HepG2 (cell line): Measurements from ENCODE around the gene AGAP3. TPM values are rescaled to one million over a fixed set of nuclear protein-coding genes. Genes with fewer than 3 reads are reported as not detected.

Experiments
- ATAC-seq: fragments of 200-7000 bp; cut with Tn5 transposase; 3 replicates; pipeline ENCODE4 v1.9.1; 2020; ENCODE audit warnings: mild to moderate bottlenecking, moderate library complexity
- BruUV-seq: library from RNA; stranded (reverse); fragments of 400-500 nt; replicated peaks from 2 replicates; lab custom pipeline; 2021; lab: Mats Ljungman, UMichigan
- CTCF ChIA-PET: fragments of 300-600 bp; formaldehyde crosslinking; extraction: SDS; loops from one replicate; lab custom pipeline; 2021; ENCODE audit warnings: low total read pairs, inconsistent platforms, low intra/inter-chr PET ratio; lab: Yijun Ruan, JAX
- POLR2A ChIA-PET: fragments of 350-600 bp; sonication (Branson Sonifier 250); formaldehyde crosslinking; loops from one replicate; lab custom pipeline; 2020; ENCODE audit warnings: antibody characterized with exemption, inconsistent platforms; lab: Yijun Ruan, JAX
- DNase-seq: peaks from one replicate; pipeline ENCODE4 v3.0.0-alpha.2; 2015; ENCODE audit warnings: low spot score
- FAIRE-seq: peaks from 3 replicates; lab custom pipeline; 2011; peaks lifted over from hg19 to GRCh38; lab: Jason Lieb, UNC
- H2AFZ ChIP-seq: one replicate; pipeline ENCODE4 v1.6.1; 2011; ENCODE audit warnings: low read length, inconsistent platforms
- H3K27ac ChIP-seq: fragments of 300-600 bp; 3 replicates; pipeline ENCODE4 v1.8.0; 2011; ENCODE audit warnings: mixed run types, mild to moderate bottlenecking, mixed read lengths, low read length, inconsistent platforms; ENCODE audit not compliant: insufficient read depth; ENCODE audit errors: extremely low read length
- H3K27me3 ChIP-seq, 2 experiments: fragments of 200-600 bp in 1 of 2; 2 replicates in 1 of 2; 3 replicates in 1 of 2; pipeline versions ENCODE4 v1.6.0 to v1.8.0; 2011; ENCODE audit warnings: low read length in 2 of 2, mild to moderate bottlenecking in 2 of 2, moderate library complexity in 2 of 2, inconsistent platforms in 1 of 2; ENCODE audit not compliant: insufficient read depth in 2 of 2, control insufficient read depth in 1 of 2
- H3K36me3 ChIP-seq, 2 experiments: fragments of 200-600 bp in 1 of 2; replicated peaks in 1 of 2; 2 replicates in 1 of 2; 3 replicates in 1 of 2; pipeline versions ENCODE4 v1.5.1 to v1.8.0; 2011; ENCODE audit warnings: low read length in 2 of 2, inconsistent platforms in 1 of 2; ENCODE audit not compliant: insufficient read depth in 2 of 2, control insufficient read depth in 1 of 2
- H3K4me1 ChIP-seq: 2 replicates; pipeline ENCODE4 v1.5.1; 2012; ENCODE audit warnings: low read length, inconsistent platforms; ENCODE audit not compliant: insufficient read depth
- H3K4me2 ChIP-seq: 2 replicates; pipeline ENCODE4 v1.6.0; 2011; ENCODE audit warnings: low read depth, low read length, inconsistent platforms
- H3K4me3 ChIP-seq, 3 experiments: fragments of 200-600 bp in 1 of 3; sonication (generic), shearing (Covaris generic) in 1 of 3; replicated peaks in 1 of 3; 2 replicates each; pipeline ENCODE4 v1.5.1; 2011 to 2016; ENCODE audit warnings: low read length in 3 of 3, inconsistent platforms in 2 of 3, low read depth in 2 of 3, mild to moderate bottlenecking in 2 of 3, control low read depth in 1 of 3, mixed read lengths in 1 of 3; ENCODE audit not compliant: insufficient read depth in 1 of 3
- H3K79me2 ChIP-seq: one replicate; pipeline ENCODE4 v1.6.1; 2011; ENCODE audit warnings: low read length, inconsistent platforms; ENCODE audit not compliant: insufficient read depth
- H3K9ac ChIP-seq: 2 replicates; pipeline ENCODE4 v1.6.0; 2011; ENCODE audit warnings: mild to moderate bottlenecking, low read depth, low read length, inconsistent platforms; ENCODE audit not compliant: insufficient read depth
- H3K9me3 ChIP-seq: 2 replicates; pipeline ENCODE4 v1.5.1; 2012; ENCODE audit warnings: mild to moderate bottlenecking, low read length
- H4K20me1 ChIP-seq: 2 replicates; pipeline ENCODE4 v1.6.0; 2011; ENCODE audit warnings: inconsistent platforms, mild to moderate bottlenecking, low read length, moderate library complexity; ENCODE audit not compliant: insufficient read depth
- JARID2 ChIP-seq: sonication (generic); formaldehyde crosslinking; IDR thresholded peaks from 2 replicates; pipeline ENCODE4 v1.8.1; 2023; ENCODE audit warnings: missing genetic modification reagents, inconsistent platforms; ENCODE audit not compliant: insufficient replicate concordance
- NCOA2 ChIP-seq: sonication (generic); formaldehyde crosslinking; IDR thresholded peaks from 2 replicates; pipeline ENCODE4 v1.8.0; 2022; ENCODE audit warnings: inconsistent platforms
- RXRB ChIP-seq: IDR thresholded peaks from 2 replicates; pipeline ENCODE4 v1.6.1; 2016; ENCODE audit warnings: borderline replicate concordance, missing genetic modification reagents, missing compliant biosample characterization
- TBX2 ChIP-seq: sonication (generic); formaldehyde crosslinking; IDR thresholded peaks from 2 replicates; pipeline ENCODE4 v1.5.0; 2020; ENCODE audit warnings: missing genetic modification reagents, mild to moderate bottlenecking, borderline replicate concordance
- ZIK1 ChIP-seq: sonication (generic); formaldehyde crosslinking; IDR thresholded peaks from 2 replicates; pipeline ENCODE4 v1.5.0; 2020; ENCODE audit warnings: mild to moderate bottlenecking, low read depth, missing genetic modification reagents, borderline replicate concordance
- ZMAT3 ChIP-seq: sonication (generic); formaldehyde crosslinking; conservative IDR thresholded peaks from 2 replicates; pipeline ENCODE4 v1.7.0; 2021; ENCODE audit warnings: missing genetic modification reagents
- ZMYM4 ChIP-seq: sonication (generic); formaldehyde crosslinking; IDR thresholded peaks from 2 replicates; pipeline ENCODE4 v1.8.1; 2023; ENCODE audit warnings: mild to moderate bottlenecking, missing genetic modification reagents
- ZNF451 ChIP-seq: sonication (generic); formaldehyde crosslinking; IDR thresholded peaks from 2 replicates; pipeline ENCODE4 v1.5.0; 2020; ENCODE audit warnings: mild to moderate bottlenecking, missing genetic modification reagents
- ZNF737 ChIP-seq: sonication (generic); formaldehyde crosslinking; IDR thresholded peaks from 2 replicates; pipeline ENCODE4 v1.5.0; 2020; ENCODE audit warnings: missing genetic modification reagents, mild to moderate bottlenecking, borderline replicate concordance
- WGBS: methylation state at CpG from one replicate; pipeline ENCODE4 v1.1.6; 2017; ENCODE audit warnings: low lambda C conversion rate; 5-methylcytosine and 5-hydroxymethylcytosine counted together
- in situ Hi-C: cut with HindIII; loops from 2 replicates; pipeline ENCODE4 v1.10.0; 2017; ENCODE audit warnings: low pct_unique_long_range_greater_than_20kb; ENCODE audit not compliant: extremely low pct_ligation_motif_present
- intact Hi-C: fragments of 100-400 bp; cut with micrococcal nuclease; formaldehyde crosslinking; loops from one replicate; pipeline ENCODE4 v1.10.0; 2022; ENCODE audit not compliant: unreplicated experiment
- polyA plus RNA-seq, 8 experiments: library from polyadenylated mRNA; depleted of rRNA in 3 of 8; stranded (reverse) in 7 of 8; unstranded in 1 of 8; fragments of >200 nt; fragmentation: Illumina TruSeq in 4 of 8; extraction: Trizol in 4 of 8; gene quantifications; 2 replicates each; pipeline versions ENCODE4 v1.2.1 to v1.2.3, GENCODE V29; 2011 to 2016; ENCODE audit warnings: low read depth in 4 of 8, missing spikeins in 1 of 8, mixed read lengths in 1 of 8; ENCODE audit not compliant: insufficient read depth in 1 of 8
- total RNA-seq, 5 experiments: library from RNA; depleted of rRNA; stranded (reverse); fragments of >200 nt; fragmentation: Illumina TruSeq; extraction: Trizol; gene quantifications; 2 replicates each; pipeline ENCODE4 v1.2.3, GENCODE V29; 2016; ENCODE audit warnings: low read depth in 1 of 5
- TF ChIP-seq, protein P1 (sequence below): sonication (generic); formaldehyde crosslinking; IDR thresholded peaks from 2 replicates; pipeline ENCODE4 v1.9.0; 2021; ENCODE audit warnings: missing genetic modification reagents, borderline replicate concordance
- TF ChIP-seq, protein P2 (sequence below): sonication (generic); formaldehyde crosslinking; IDR thresholded peaks from one replicate; pipeline ENCODE4 v1.5.1; 2020; ENCODE audit warnings: mild to moderate bottlenecking, missing genetic modification reagents; ENCODE audit errors: not compliant biosample characterization

The AGAP3 gene
- total and polyA plus RNA-seq, 2 of the 13 experiments (the other 11 are each of a cell fraction or from before 2014, with no cell fraction given) = 31.3 to 61.4 TPM

DNA sequence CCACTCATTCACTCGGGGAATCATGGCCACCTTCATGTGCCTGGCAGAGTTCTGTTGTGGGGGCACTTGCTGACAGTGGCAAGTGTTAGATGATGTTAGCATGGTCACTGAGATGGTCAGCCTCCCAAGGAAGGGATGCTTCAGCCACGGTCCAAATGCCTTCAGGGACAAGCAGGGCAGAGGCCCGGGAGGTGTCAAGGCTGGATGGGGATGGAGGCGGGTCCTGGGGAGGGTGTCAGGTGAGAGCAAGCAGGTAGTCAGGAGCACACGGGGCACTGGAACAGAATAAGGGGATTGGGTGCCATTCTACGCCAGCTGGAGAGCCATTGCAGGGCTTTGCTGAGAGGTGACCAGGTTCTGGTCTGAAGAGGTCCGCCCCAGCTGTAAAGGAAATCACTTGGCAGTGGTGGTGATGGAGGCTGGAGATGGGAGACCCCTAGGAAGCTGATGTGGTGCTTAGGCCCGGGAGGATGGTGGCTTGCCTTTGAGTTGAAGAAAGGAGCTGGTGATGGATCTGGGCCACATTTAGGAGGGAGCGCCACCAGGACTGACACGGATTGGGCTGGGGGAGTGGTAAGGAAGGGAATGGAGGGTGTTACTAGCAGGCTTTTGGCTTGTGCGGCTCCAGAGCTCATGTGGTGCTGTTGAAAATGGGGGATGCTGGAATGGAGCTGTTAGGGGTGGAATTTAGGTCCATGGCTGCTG lies 24.1 kb downstream of the AGAP3 start:
- Histone ChIP-seq H2AFZ (no peak overlapping the region), H4K20me1 (peaks cover 41% of the 10 kb centered on the region), H3K9ac (no peak overlapping the region), H3K4me3 (no peak overlapping the region), H3K36me3 (peaks cover 6 to 24% of the 10 kb centered on the region in 2 experiments; a peak in 4 of 5 replicates), H3K27ac (no peak overlapping the region), H3K27me3 (no peaks in the 10 kb centered on the region), H3K4me1 (peaks cover 14% of the 10 kb centered on the region), H3K9me3 (no peaks in the 10 kb centered on the region), H3K79me2 (peaks cover 24% of the 10 kb centered on the region), H3K4me2 (no peak overlapping the region)
- DNase-seq (no peak), FAIRE-seq (no peak), ATAC-seq (peak; percentile 14)
- CTCF ChIA-PET = interaction anchor here (0.9 to 1.7 kb wide), 4 partner anchors 19 to 92 kb away, joined by 3 to 6 read pairs (median 3); partner anchors contain the start of gene AGAP3
- WGBS = 89% methylated on average over 11 of the region's 11 CpGs
- intact Hi-C loops (loop anchor here (2.0 kb wide), 1 partner anchor 52 kb away; the partner anchor contains the start of gene SLC4A2), in situ Hi-C loops (no loop called here)
- POLR2A ChIA-PET = interaction anchor here (0.9 to 1.2 kb wide), 2 partner anchors 23 to 48 kb away, joined by 4 read pairs; no protein-coding TSS in a partner anchor
- no TSS peak for BruUV-seq
- no peak for TF ChIP-seq ZNF737 (CRISPR knock-in tag)
- no peak for TF ChIP-seq ZMYM4 (CRISPR knock-in tag)
- TF ChIP-seq, protein P1, sequence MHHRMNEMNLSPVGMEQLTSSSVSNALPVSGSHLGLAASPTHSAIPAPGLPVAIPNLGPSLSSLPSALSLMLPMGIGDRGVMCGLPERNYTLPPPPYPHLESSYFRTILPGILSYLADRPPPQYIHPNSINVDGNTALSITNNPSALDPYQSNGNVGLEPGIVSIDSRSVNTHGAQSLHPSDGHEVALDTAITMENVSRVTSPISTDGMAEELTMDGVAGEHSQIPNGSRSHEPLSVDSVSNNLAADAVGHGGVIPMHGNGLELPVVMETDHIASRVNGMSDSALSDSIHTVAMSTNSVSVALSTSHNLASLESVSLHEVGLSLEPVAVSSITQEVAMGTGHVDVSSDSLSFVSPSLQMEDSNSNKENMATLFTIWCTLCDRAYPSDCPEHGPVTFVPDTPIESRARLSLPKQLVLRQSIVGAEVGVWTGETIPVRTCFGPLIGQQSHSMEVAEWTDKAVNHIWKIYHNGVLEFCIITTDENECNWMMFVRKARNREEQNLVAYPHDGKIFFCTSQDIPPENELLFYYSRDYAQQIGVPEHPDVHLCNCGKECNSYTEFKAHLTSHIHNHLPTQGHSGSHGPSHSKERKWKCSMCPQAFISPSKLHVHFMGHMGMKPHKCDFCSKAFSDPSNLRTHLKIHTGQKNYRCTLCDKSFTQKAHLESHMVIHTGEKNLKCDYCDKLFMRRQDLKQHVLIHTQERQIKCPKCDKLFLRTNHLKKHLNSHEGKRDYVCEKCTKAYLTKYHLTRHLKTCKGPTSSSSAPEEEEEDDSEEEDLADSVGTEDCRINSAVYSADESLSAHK (CRISPR knock-in tag) = no peak
- TF ChIP-seq, protein P2, sequence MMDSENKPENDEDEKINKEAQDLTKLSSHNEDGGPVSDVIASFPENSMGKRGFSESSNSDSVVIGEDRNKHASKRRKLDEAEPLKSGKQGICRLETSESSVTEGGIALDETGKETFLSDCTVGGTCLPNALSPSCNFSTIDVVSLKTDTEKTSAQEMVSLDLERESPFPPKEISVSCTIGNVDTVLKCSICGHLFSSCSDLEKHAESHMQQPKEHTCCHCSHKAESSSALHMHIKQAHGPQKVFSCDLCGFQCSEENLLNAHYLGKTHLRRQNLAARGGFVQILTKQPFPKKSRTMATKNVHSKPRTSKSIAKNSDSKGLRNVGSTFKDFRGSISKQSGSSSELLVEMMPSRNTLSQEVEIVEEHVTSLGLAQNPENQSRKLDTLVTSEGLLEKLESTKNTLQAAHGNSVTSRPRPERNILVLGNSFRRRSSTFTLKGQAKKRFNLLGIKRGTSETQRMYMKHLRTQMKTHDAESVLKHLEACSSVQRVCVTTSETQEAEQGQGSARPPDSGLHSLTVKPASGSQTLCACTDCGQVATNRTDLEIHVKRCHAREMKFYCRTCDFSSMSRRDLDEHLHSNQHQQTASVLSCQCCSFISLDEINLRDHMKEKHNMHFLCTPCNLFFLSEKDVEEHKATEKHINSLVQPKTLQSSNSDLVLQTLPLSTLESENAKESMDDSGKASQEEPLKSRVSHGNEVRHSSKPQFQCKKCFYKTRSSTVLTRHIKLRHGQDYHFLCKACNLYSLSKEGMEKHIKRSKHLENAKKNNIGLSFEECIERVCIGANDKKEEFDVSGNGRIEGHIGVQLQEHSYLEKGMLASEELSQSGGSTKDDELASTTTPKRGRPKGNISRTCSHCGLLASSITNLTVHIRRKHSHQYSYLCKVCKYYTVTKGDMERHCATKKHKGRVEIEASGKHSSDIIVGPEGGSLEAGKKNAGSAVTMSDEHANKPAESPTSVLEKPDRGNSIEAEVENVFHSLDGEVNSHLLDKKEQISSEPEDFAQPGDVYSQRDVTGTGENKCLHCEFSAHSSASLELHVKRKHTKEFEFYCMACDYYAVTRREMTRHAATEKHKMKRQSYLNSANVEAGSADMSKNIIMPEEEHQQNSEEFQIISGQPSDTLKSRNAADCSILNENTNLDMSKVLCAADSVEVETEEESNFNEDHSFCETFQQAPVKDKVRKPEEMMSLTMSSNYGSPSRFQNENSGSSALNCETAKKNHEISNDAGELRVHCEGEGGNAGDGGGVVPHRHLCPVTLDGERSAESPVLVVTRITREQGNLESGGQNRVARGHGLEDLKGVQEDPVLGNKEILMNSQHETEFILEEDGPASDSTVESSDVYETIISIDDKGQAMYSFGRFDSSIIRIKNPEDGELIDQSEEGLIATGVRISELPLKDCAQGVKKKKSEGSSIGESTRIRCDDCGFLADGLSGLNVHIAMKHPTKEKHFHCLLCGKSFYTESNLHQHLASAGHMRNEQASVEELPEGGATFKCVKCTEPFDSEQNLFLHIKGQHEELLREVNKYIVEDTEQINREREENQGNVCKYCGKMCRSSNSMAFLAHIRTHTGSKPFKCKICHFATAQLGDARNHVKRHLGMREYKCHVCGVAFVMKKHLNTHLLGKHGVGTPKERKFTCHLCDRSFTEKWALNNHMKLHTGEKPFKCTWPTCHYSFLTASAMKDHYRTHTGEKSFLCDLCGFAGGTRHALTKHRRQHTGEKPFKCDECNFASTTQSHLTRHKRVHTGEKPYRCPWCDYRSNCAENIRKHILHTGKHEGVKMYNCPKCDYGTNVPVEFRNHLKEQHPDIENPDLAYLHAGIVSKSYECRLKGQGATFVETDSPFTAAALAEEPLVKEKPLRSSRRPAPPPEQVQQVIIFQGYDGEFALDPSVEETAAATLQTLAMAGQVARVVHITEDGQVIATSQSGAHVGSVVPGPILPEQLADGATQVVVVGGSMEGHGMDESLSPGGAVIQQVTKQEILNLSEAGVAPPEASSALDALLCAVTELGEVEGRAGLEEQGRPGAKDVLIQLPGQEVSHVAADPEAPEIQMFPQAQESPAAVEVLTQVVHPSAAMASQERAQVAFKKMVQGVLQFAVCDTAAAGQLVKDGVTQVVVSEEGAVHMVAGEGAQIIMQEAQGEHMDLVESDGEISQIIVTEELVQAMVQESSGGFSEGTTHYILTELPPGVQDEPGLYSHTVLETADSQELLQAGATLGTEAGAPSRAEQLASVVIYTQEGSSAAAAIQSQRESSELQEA (CRISPR knock-in tag) = no peak
- no peak for TF ChIP-seq TBX2 (CRISPR knock-in tag)
- TF ChIP-seq JARID2 (CRISPR knock-in tag) = no peak
- no peak for TF ChIP-seq RXRB (CRISPR knock-in tag)
- TF ChIP-seq ZIK1 (CRISPR knock-in tag) = no peak
- TF ChIP-seq ZNF451 = no peak
- no peak for TF ChIP-seq ZMAT3 (CRISPR knock-in tag)
- no peak for TF ChIP-seq NCOA2 (CRISPR knock-in tag)
